Measurements from ENCODE around the gene ZNF554.

Gene ZNF554

DNA sequence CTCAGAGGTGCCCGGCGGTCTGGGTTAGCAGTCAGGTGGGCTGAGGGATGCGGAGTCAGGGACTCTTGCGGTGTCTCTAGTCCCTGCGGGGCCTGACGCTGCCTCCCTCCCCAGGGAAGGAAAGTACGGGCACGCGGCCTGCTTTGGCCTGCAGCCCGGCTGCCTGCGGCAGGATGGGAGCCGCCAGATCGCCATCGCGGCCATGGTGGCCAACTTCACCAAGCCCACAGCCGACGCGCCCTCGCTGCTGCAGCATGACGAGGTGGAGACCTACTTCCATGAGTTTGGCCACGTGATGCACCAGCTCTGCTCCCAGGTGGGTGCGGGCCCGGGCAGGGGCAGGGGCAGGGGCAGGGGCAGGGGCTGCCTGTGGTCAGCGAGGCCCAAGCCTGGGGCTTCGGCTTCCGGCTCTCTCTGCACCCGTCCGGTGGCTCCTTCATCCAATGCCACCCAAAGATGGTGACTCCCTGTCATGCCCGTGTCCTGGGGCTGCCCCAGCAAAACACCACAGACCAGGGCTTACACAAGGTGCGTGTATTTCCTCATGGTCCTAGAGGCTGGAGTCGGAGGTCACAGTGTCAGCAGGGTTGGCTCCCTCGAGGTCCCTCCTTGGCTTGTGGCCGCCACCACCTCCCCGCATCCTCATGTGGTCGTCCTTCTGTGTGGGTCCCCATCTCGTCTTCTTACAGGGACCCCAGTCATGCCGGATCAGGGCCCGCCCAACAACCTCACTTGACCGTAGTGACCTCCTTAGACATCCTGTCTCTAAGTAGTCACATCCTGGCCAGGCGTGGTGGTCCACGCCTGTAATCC is 11.3 kb upstream of the ZNF554 start:
- TF ChIP-seq, protein P1, sequence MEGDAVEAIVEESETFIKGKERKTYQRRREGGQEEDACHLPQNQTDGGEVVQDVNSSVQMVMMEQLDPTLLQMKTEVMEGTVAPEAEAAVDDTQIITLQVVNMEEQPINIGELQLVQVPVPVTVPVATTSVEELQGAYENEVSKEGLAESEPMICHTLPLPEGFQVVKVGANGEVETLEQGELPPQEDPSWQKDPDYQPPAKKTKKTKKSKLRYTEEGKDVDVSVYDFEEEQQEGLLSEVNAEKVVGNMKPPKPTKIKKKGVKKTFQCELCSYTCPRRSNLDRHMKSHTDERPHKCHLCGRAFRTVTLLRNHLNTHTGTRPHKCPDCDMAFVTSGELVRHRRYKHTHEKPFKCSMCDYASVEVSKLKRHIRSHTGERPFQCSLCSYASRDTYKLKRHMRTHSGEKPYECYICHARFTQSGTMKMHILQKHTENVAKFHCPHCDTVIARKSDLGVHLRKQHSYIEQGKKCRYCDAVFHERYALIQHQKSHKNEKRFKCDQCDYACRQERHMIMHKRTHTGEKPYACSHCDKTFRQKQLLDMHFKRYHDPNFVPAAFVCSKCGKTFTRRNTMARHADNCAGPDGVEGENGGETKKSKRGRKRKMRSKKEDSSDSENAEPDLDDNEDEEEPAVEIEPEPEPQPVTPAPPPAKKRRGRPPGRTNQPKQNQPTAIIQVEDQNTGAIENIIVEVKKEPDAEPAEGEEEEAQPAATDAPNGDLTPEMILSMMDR (IDR thresholded peaks at IDR 0.05; ENCODE audit: low read length, missing control alignments), result no peak
- DNase-seq (ENCODE audit: low read depth), result no peak
- no peak overlapping the region for H3K4me3 ChIP-seq (replicated peaks; ENCODE audit: low read depth, low read length)

GRCh38 chr19:2809387-2810140 is 10.1 kb upstream of the ZNF554 start:
- DNase-seq (ENCODE audit: low read depth), result no peak
- TF ChIP-seq, protein P1 (IDR thresholded peaks at IDR 0.05; ENCODE audit: low read length, missing control alignments), result no peak
- no peak overlapping the region for H3K4me3 ChIP-seq (replicated peaks; ENCODE audit: low read depth, low read length)

DNA sequence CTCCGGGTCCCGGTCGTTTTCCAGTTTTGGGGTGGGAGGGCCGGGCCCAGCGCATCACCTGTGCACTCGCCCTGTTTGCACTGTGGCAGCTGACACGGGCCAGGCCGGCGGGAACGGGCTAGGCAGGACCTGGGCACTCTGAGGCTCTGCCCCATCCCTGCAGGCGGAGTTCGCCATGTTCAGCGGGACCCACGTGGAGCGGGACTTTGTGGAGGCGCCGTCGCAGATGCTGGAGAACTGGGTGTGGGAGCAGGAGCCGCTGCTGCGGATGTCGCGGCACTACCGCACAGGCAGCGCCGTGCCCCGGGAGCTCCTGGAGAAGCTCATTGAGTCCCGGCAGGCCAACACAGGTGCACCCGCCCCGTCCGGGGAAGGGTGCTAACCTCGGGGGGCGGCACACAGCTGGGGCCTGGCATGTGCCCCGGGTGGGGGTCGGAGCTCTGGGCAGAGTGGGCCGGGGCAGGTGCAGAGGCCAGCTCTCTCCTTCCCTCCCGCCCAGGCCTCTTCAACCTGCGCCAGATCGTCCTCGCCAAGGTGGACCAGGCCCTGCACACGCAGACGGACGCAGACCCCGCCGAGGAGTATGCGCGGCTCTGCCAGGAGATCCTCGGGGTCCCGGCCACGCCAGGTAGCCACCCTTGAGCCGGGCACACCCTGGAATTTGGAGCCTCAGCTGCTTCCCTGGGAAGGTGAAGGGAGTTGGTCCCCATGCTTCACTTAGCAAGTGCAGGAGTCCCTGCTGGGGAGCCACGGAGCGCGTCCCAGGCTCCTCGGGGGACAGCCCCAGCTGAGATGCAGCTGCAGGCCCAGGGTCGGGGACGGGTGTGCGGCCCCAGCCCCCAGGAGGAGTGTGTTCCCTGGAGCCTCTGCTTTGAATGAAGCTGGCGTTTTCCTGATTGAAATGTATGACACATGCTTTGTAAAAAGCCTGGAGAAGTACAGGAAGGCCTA is 9.3 kb upstream of the ZNF554 start:
- no peak overlapping the region for H3K4me3 ChIP-seq (replicated peaks; ENCODE audit: low read depth, low read length)
- DNase-seq (ENCODE audit: low read depth), result no peak
- TF ChIP-seq, protein P1 (IDR thresholded peaks at IDR 0.05; ENCODE audit: low read length, missing control alignments), result no peak

DNA sequence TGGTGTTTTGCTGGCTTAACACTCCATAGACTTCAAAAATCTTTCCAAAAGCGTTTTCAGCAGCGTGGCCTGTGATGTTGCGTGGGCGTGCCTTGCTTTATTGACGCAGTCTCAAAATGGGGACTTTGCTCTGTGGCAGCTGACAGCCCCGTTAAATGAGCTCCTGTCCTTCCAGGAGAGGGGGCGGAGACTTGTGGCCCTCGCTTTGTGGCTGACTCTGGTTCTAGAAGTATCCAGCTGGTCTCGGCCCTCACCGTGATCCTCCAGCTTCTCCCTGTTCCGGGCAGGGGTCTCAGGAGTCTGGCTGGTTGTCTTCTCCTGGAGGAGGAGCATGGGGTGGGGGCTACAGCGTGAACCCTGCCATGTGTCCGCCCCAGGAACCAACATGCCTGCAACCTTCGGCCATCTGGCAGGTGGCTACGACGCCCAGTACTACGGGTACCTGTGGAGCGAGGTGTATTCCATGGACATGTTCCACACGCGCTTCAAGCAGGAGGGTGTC is 8.4 kb upstream of the ZNF554 start:
- DNase-seq (ENCODE audit: low read depth), result no peak
- TF ChIP-seq, protein P1 (IDR thresholded peaks at IDR 0.05; ENCODE audit: low read length, missing control alignments), result no peak
- no peak overlapping the region for H3K4me3 ChIP-seq (replicated peaks; ENCODE audit: low read depth, low read length)

- TF ChIP-seq, protein P1 (IDR thresholded peaks at IDR 0.05; ENCODE audit: low read length, missing control alignments), result no peak
- H3K4me3 ChIP-seq (replicated peaks; ENCODE audit: low read depth, low read length), result no peak overlapping the region
- DNase-seq (ENCODE audit: low read depth), result no peak
These were observed 7.8 kb upstream of the ZNF554 start for GRCh38 chr19:2811735-2812413.

Data from fibroblast of pulmonary artery (primary cell).